Subcutaneous abdominal adipose tissue (tissue), 5 donors: ENCODE data around the gene ATP5F1D.

Source experiments
- H3K27ac ChIP-seq: one replicate; pipeline ENCODE4 v1.7.0; 2013; ENCODE audit warnings: low read depth, mild to moderate bottlenecking, inconsistent platforms, low read length, moderate library complexity
- H3K27me3 ChIP-seq, 5 donors: one replicate each; pipeline ENCODE4 v1.7.0; 2013; ENCODE audit warnings: low read length in 5 of 5, inconsistent platforms in 1 of 5; ENCODE audit not compliant: control insufficient read depth in 5 of 5, insufficient read depth in 4 of 5
- H3K36me3 ChIP-seq, 5 donors: one replicate each; pipeline ENCODE4 v1.7.0; 2013; ENCODE audit warnings: low read length in 5 of 5; ENCODE audit not compliant: control insufficient read depth in 5 of 5, insufficient read depth in 5 of 5
- H3K4me1 ChIP-seq, 5 donors: one replicate each; pipeline ENCODE4 v1.7.0; 2013; ENCODE audit warnings: low read length in 5 of 5, mild to moderate bottlenecking in 3 of 5, moderate library complexity in 1 of 5; ENCODE audit not compliant: control insufficient read depth in 5 of 5, insufficient read depth in 5 of 5
- H3K4me3 ChIP-seq, 5 donors: one replicate each; pipeline ENCODE4 v1.7.0; 2013; ENCODE audit warnings: low read length in 5 of 5, low read depth in 1 of 5
- H3K9ac ChIP-seq, 5 donors: one replicate each; pipeline ENCODE4 v1.7.0; 2013; ENCODE audit warnings: low read length in 5 of 5, mild to moderate bottlenecking in 4 of 5, moderate library complexity in 3 of 5
- H3K9me3 ChIP-seq, 5 donors: one replicate each; pipeline ENCODE4 v1.7.0; 2013; ENCODE audit warnings: low read length in 5 of 5; ENCODE audit not compliant: control insufficient read depth in 5 of 5
- donor health status: healthy.
- donor health status: healthy.
- donor health status: healthy.
- donor health status: healthy.
- donor health status: healthy.

The ATP5F1D gene

DNA sequence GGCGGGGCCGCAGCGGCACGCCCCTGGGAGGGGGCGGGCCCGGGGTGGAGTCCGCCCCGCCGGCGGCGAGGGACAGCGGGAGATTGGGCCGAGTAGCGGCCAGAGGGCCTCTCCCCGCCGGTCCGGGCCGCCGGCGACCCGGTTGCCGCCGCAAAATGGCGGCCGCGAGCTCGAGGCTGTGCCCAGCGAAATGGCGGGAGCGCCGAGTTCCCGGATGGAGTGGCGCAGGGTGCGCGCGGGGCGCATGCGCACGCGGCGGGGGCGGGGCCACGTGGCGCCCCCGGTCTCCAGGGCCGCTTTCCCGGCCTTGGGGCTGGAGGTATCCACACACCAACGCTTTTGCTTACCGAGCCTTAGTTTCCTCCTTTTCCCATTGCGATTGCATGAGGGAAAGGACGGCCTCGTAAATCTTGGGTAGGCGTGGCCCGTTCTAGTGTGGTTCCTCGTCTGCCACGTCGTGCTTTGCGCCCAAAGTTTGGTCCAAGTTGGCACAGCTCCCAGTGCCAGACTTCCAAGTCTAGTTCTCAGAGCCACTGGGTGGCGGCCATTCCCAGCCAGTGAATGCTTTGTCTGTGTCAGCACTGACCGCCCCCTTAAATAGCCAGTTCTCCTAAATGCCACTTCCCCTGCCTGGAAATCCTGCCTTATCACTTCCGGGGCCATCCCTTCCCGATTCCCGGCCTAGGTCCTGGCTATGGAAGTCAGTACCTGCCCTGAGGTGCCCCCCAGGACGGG is 28.1 kb downstream of the ATP5F1D start:
- Histone ChIP-seq H3K27me3 (no peaks in the 10 kb centered on the region), H3K4me1 (peaks cover 25 to 93% (median 86%) of the 10 kb centered on the region in 5 donors), H3K9me3 (no peaks in the 10 kb centered on the region), H3K36me3 (peaks cover 0 to 41% (median 40%) of the 10 kb centered on the region in 5 donors), H3K9ac (peak overlapping the region; percentile 73 to 95 (median 85)), H3K4me3 (peak overlapping the region; percentile 77 to 95 (median 81)), H3K27ac (peak overlapping the region; percentile 91)

DNA sequence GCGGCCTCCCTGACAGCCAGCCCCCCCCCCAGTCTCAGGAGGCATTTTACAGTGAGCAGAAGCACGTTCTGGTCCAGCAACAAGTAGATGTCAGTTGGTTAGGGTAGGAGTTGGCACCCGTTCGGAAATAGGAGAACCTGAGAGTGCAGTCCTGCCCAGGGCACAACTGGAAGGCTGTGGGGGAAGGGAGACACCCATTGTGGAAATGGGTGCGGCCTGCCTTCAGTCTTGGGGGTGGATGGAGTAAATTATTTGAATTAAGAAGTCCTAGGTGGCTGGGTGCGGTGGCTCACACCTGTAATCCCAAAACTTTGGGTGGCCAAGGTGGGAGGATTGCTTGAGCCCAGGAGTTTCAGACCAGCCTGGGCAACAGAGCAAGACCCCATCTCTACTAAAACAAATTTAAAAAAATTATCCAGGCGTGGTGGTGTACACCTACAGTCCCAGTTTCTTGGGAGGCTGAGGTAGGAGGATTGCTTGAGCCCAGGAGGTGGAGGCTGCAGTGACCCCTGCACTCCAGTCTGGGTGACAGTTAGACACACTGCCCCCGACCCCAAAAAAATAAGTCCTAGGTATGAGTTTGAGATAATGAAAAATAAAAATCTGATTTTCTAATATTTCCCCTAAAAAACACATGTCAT is 28.8 kb downstream of the ATP5F1D start:
- Histone ChIP-seq H3K9me3 (no peaks in the 10 kb centered on the region), H3K4me1 (peaks cover 22 to 93% (median 86%) of the 10 kb centered on the region in 5 donors), H3K36me3 (peaks cover 0 to 46% (median 41%) of the 10 kb centered on the region in 5 donors)

DNA sequence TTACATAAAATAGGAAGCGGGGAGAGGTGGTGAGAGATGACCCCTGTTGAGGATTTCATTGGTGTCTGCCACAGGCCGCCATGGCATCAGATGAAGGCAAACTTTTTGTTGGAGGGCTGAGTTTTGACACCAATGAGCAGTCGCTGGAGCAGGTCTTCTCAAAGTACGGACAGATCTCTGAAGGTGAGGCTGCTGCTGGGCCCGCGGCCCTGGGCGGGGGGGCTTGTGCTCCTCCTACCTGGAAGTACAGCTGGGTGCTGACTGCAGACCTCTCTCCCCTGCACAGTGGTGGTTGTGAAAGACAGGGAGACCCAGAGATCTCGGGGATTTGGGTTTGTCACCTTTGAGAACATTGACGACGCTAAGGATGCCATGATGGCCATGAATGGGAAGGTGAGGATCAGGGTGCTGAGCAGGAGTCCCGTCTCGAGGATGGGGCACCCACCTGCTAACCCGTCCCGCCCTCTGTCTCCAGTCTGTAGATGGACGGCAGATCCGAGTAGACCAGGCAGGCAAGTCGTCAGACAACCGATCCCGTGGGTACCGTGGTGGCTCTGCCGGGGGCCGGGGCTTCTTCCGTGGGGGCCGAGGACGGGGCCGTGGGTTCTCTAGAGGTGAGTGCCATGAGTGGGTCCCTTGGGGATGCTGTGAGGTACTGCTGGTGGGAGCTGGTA is 29.4 kb downstream of the ATP5F1D start:
- Histone ChIP-seq H3K9ac (peak overlapping the region; percentile 73 to 95 (median 85)), H3K27ac (peak overlapping the region; percentile 91), H3K36me3 (peaks cover 0 to 46% (median 41%) of the 10 kb centered on the region in 5 donors), H3K9me3 (no peaks in the 10 kb centered on the region), H3K27me3 (no peaks in the 10 kb centered on the region), H3K4me3 (peak overlapping the region; percentile 59 to 95 (median 79)), H3K4me1 (peaks cover 18 to 89% (median 82%) of the 10 kb centered on the region in 5 donors)

More for the DNA sequence above, 28.8 kb downstream of the ATP5F1D start:
- Histone ChIP-seq H3K27ac (peak overlapping the region; percentile 91), H3K4me3 (peak overlapping the region; percentile 77 to 95 (median 81)), H3K9ac (peak overlapping the region; percentile 73 to 95 (median 85)), H3K27me3 (no peaks in the 10 kb centered on the region)

DNA sequence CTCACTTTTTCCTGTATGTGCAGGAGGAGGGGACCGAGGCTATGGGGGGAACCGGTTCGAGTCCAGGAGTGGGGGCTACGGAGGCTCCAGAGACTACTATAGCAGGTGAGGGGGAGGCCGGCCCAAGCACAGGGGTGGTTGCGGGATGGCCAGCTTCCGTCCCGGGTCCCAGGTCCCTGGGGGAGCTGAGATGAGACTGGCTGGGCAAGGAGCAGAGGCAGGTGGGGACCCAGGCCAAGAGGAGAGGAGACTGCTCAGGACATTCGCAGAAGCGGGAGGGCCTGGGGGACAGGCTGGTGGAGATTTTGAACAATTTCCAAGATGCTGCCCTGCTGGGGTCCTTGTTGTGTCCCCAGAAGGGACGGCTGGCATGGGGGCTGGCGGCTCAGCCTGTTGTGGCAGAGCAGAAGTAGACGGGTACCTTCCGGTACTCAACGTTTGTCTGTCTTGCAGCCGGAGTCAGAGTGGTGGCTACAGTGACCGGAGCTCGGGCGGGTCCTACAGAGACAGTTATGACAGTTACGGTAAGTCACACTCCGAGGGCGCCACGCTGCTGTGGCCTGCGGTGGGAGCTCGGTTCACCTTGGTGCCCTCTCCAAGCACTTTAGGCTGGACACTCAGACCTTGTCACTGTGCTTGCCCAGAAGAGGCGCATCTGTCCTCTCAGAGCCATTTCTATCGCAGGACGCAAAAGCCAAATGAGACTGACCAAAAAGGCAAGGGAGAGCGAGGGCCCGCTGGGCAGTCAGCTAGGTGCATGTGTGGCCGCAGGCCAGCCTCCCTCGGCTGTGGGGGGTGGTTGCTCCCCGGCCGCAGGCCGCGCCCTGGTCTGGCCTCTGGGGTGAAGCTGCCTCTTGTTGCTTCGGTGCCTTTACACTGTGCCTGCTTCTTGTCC is 30.2 kb downstream of the ATP5F1D start:
- H3K27ac ChIP-seq, result peak overlapping the region; percentile 91

DNA sequence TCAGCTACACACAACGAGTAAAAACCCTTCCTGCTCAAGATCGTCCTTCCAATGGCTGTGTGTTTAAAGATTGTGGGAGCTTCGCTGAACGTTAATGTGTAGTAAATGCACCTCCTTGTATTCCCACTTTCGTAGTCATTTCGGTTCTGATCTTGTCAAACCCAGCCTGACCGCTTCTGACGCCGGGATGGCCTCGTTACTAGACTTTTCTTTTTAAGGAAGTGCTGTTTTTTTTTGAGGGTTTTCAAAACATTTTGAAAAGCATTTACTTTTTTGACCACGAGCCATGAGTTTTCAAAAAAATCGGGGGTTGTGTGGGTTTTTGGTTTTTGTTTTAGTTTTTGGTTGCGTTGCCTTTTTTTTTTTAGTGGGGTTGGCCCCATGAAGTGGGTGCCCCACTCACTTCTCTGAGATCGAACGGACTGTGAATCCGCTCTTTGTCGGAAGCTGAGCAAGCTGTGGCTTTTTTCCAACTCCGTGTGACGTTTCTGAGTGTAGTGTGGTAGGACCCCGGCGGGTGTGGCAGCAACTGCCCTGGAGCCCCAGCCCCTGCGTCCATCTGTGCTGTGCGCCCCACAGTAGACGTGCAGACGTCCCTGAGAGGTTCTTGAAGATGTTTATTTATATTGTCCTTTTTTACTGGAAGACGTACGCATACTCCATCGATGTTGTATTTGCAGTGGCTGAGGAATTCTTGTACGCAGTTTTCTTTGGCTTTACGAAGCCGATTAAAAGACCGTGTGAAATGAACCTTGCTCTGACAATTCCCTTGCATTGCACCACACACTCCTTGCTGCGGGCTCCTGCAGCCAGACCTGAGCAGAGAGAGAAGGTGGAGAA is 31.1 kb downstream of the ATP5F1D start:
- Histone ChIP-seq H3K9me3 (no peaks in the 10 kb centered on the region), H3K9ac (peak overlapping the region in 1 of 5 donors; percentile 1), H3K4me1 (peaks cover 19 to 82% (median 80%) of the 10 kb centered on the region in 5 donors), H3K36me3 (peaks cover 0 to 46% (median 41%) of the 10 kb centered on the region in 5 donors), H3K27me3 (no peaks in the 10 kb centered on the region), H3K4me3 (no peak overlapping the region), H3K27ac (peak overlapping the region; percentile 91)

More for the DNA sequence above, 30.2 kb downstream of the ATP5F1D start:
- Histone ChIP-seq H3K9ac (peak overlapping the region in 3 of 5 donors; percentile 76 to 95 (median 85)), H3K9me3 (no peaks in the 10 kb centered on the region), H3K27me3 (no peaks in the 10 kb centered on the region), H3K4me3 (peak overlapping the region in 4 of 5 donors; percentile 59 to 81 (median 78)), H3K36me3 (peaks cover 0 to 46% (median 41%) of the 10 kb centered on the region in 5 donors), H3K4me1 (peaks cover 19 to 89% (median 85%) of the 10 kb centered on the region in 5 donors)

DNA sequence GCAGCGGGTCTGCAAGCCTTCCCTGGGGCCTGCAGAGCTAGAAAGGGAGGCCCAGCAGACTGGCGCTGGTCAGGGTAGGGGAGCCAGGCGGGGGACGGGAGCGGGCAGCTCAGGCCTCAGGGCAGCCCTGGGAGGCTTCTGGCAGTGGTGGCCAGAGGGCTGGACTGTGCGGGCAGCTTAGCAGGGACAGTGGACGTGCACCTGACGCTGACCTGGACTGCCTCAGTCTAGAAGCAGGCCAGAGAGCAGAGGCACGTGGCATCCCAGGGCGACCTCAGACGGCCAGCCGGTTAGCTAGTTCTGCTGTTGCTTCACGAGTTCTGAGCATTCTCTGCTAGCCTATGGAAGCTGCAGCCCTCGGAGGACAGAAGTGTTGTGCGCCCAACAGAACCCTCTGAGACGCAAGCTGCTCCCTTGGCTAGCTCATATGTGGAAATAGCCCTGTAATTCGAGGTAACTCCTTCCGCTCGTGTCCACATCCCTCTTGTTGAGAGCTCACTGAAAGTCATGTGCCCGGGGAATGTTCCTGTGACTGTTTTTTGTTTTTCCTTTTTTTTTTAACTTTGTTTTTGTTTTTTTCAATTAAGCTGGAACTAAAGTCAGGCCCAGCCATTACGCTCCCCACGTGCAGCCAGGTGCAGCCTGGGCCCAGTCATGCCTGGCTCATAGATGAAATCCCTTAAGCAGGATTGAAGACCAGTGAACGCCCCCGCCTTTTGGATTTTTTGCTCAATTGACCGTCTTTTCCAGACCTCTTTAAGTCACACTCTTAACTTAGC is 31.9 kb downstream of the ATP5F1D start:
- peak overlapping the region; percentile 91 for H3K27ac ChIP-seq
- peaks cover 0 to 49% (median 41%) of the 10 kb centered on the region in 5 donors for H3K36me3 ChIP-seq
- H3K9ac ChIP-seq, result no peak overlapping the region
- no peaks in the 10 kb centered on the region for H3K9me3 ChIP-seq
- no peaks in the 10 kb centered on the region for H3K27me3 ChIP-seq
- H3K4me3 ChIP-seq, result peak overlapping the region in 1 of 5 donors; percentile 1
- peaks cover 18 to 74% (median 72%) of the 10 kb centered on the region in 5 donors for H3K4me1 ChIP-seq

DNA sequence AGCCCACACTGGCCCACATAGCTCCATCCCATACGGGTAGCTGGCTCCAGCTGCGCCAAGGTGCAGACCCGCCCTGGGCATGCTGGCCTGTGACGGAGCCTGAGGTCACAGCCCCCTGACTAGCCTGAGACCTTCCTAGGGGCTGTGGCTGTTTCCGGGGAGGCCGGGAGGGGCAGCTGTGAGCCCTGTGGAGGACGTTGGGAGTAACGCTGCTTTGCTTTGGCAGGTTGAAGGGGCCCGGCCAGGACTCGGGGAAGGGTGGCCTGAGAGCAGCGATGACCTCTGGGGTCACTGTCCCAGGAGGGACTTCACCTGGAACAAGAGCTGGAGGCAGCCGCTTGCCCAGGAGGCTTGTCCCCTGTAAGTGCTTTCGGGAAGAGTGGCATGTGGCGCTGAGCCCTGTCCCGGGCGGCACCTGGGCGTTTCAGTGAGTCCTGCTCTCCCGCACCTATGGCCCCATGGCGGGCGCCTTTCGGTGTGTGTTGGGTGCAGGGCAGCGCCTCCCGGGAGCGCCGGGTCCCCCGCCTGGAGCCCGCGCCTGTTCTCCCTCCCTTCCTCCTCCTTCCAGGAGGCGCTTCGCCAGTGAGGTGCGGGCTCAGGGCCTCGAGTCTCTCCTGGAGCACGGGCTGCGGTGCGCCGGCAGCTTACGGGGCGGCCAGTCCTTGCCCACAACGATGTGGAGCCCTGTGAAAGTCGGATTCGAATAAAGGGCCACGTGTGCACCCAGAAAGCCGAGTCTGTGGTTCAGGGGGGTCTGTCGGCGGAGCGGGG is 32.7 kb downstream of the ATP5F1D start:
- Histone ChIP-seq H3K4me3 (peak overlapping the region in 4 of 5 donors; percentile 22 to 75 (median 60)), H3K9me3 (no peaks in the 10 kb centered on the region), H3K27me3 (no peaks in the 10 kb centered on the region), H3K4me1 (peaks cover 15 to 70% (median 67%) of the 10 kb centered on the region in 5 donors), H3K36me3 (peaks cover 0 to 56% (median 47%) of the 10 kb centered on the region in 5 donors), H3K9ac (peak overlapping the region in 2 of 5 donors; percentile 37 to 73), H3K27ac (peak overlapping the region; percentile 91)

DNA sequence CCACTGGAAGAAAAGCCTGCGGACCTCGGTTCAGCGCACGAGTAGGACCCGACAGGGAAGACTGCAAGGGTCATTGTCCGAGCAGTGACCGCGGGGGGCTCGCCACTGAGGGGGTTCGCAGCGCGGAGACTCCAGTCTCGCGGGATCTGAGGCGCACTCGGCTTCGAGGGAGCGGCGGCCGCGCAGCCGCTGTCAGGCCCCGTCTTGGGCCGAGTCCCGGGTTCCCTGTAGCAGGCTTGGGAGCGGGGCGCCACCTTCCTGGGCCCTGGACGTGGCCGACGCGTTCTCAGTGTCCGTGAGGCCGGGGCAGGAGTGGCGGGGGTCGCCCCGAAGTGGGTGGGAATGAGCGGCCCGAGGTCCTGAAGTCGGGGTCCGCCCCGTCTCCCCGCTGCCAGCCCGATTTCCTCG is 33.3 kb downstream of the ATP5F1D start:
- peaks cover 0 to 60% (median 50%) of the 10 kb centered on the region in 5 donors for H3K36me3 ChIP-seq
- peak overlapping the region; percentile 91 for H3K27ac ChIP-seq
- peak overlapping the region in 4 of 5 donors; percentile 22 to 75 (median 60) for H3K4me3 ChIP-seq
- peaks cover 14 to 69% (median 67%) of the 10 kb centered on the region in 5 donors for H3K4me1 ChIP-seq
- H3K9ac ChIP-seq, result peak overlapping the region in 4 of 5 donors; percentile 37 to 94 (median 62)
- H3K27me3 ChIP-seq, result no peaks in the 10 kb centered on the region
- H3K9me3 ChIP-seq, result no peaks in the 10 kb centered on the region
